Measurements from ENCODE around the gene DCAF11. TPM values are rescaled to one million over a fixed set of nuclear protein-coding genes. Genes with fewer than 3 reads are reported as not detected.
A peak's percentile ranks its signal among the peaks of the same experiment; 100 is the strongest.

DCAF11 gene
- total and polyA plus RNA-seq, 2 of the 13 experiments (the other 11 are each of a cell fraction or from before 2014, with no cell fraction given) = 150 to 257 TPM

- TF ChIP-seq U2AF1 (optimal IDR thresholded peaks at IDR 0.05; ENCODE audit: low read depth, low read length) (peak; percentile 83), ZSCAN22 (CRISPR knock-in tag; IDR thresholded peaks at IDR 0.05) (no peak; the same call in 1 of the 2 replicates), CENPX (CRISPR knock-in tag; IDR thresholded peaks at IDR 0.05) (no peak), NFYB (CRISPR knock-in tag; IDR thresholded peaks at IDR 0.05) (peak; percentile 91), RERE (CRISPR knock-in tag; IDR thresholded peaks at IDR 0.05; ENCODE audit: low read depth) (no peak), NBN (conservative IDR thresholded peaks at IDR 0.05) (no peak), ISX (CRISPR knock-in tag; conservative IDR thresholded peaks at IDR 0.05) (0 out of 2 replicates have a peak, but pooled peaks have one; percentile 81), FOXO4 (CRISPR knock-in tag; conservative IDR thresholded peaks at IDR 0.05) (no peak), TOPORS (CRISPR knock-in tag; IDR thresholded peaks at IDR 0.05) (peak; percentile 87; the same call in 1 of the 2 replicates), ZNF564 (CRISPR knock-in tag; IDR thresholded peaks at IDR 0.05) (no peak), WIZ (CRISPR knock-in tag; IDR thresholded peaks at IDR 0.05) (no peak), ZNF576 (CRISPR knock-in tag; IDR thresholded peaks at IDR 0.05) (no peak), ZFP41 (CRISPR knock-in tag; IDR thresholded peaks at IDR 0.05; ENCODE audit: borderline replicate concordance) (peak; percentile 78; the same call in 1 of the 2 replicates), MLX (CRISPR knock-in tag; IDR thresholded peaks at IDR 0.05) (no peak; the same call in none of the 2 replicates), FOXC1 (CRISPR knock-in tag; IDR thresholded peaks at IDR 0.05; ENCODE audit: borderline replicate concordance) (no peak), ZNF557 (CRISPR knock-in tag; IDR thresholded peaks at IDR 0.05) (0 out of 2 replicates have a peak, but pooled peaks have one; percentile 57), TOE1 (CRISPR knock-in tag; IDR thresholded peaks at IDR 0.05) (peak; percentile 63; the same call in 1 of the 2 replicates), ZNF205 (CRISPR knock-in tag; IDR thresholded peaks at IDR 0.05) (peak; percentile 82; the same call in 1 of the 2 replicates), ZMAT5 (CRISPR knock-in tag; IDR thresholded peaks at IDR 0.05; ENCODE audit: borderline replicate concordance, low read depth) (no peak), MEF2D (CRISPR knock-in tag; IDR thresholded peaks at IDR 0.05) (peak; percentile 66; the same call in 1 of the 2 replicates), ZNF672 (CRISPR knock-in tag; IDR thresholded peaks at IDR 0.05) (no peak)
Observed at GRCh38 chr14:24146978-24147760, 32.6 kb downstream of the DCAF11 start, which contains the start of gene RNF31 (continued).
